ENCODE results near the gene MALRD1.

- TF ChIP-seq, protein P1, sequence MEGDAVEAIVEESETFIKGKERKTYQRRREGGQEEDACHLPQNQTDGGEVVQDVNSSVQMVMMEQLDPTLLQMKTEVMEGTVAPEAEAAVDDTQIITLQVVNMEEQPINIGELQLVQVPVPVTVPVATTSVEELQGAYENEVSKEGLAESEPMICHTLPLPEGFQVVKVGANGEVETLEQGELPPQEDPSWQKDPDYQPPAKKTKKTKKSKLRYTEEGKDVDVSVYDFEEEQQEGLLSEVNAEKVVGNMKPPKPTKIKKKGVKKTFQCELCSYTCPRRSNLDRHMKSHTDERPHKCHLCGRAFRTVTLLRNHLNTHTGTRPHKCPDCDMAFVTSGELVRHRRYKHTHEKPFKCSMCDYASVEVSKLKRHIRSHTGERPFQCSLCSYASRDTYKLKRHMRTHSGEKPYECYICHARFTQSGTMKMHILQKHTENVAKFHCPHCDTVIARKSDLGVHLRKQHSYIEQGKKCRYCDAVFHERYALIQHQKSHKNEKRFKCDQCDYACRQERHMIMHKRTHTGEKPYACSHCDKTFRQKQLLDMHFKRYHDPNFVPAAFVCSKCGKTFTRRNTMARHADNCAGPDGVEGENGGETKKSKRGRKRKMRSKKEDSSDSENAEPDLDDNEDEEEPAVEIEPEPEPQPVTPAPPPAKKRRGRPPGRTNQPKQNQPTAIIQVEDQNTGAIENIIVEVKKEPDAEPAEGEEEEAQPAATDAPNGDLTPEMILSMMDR (IDR thresholded peaks at IDR 0.05) = no peak
- no peak for TF ChIP-seq EP300 (IDR thresholded peaks at IDR 0.05)
These were observed 299.0 kb downstream of the MALRD1 start for GRCh38 chr10:19347621-19348020.
